Osteoblast (primary cell): Measurements from ENCODE around the gene PSD. TPM values are rescaled to one million over a fixed set of nuclear protein-coding genes. Genes with fewer than 3 reads are reported as not detected.

Experiments
- DNase-seq: peaks from one replicate; pipeline ENCODE4 v3.0.0; 2011; ENCODE audit warnings: low spot score, mixed read lengths; ENCODE audit not compliant: insufficient read length; ENCODE audit errors: missing footprints
- H2AFZ ChIP-seq: 2 replicates; pipeline ENCODE4 v1.6.0; 2011; ENCODE audit warnings: mild to moderate bottlenecking, low read length
- H3K27ac ChIP-seq: 2 replicates; pipeline ENCODE4 v1.5.1; 2011; ENCODE audit warnings: mild to moderate bottlenecking, low read depth, low read length, moderate library complexity
- H3K27me3 ChIP-seq: 2 replicates; pipeline ENCODE4 v1.6.0; 2012; ENCODE audit warnings: mild to moderate bottlenecking, control low read depth, inconsistent platforms, low read length, moderate library complexity; ENCODE audit not compliant: insufficient read depth
- H3K36me3 ChIP-seq: 2 replicates; pipeline ENCODE4 v1.5.1; 2011; ENCODE audit warnings: mild to moderate bottlenecking, low read length, control low read depth, moderate library complexity; ENCODE audit not compliant: insufficient read depth
- H3K4me1 ChIP-seq: 2 replicates; pipeline ENCODE4 v1.5.1; 2011; ENCODE audit warnings: mild to moderate bottlenecking, low read length, control low read depth, moderate library complexity; ENCODE audit not compliant: insufficient read depth
- H3K4me2 ChIP-seq: 2 replicates; pipeline ENCODE4 v1.6.0; 2011; ENCODE audit warnings: mild to moderate bottlenecking, low read length; ENCODE audit not compliant: insufficient read depth
- H3K4me3 ChIP-seq: fragments of 200-600 bp; sonication (generic); 3 replicates; pipeline ENCODE4 v1.5.1; 2012; ENCODE audit warnings: mild to moderate bottlenecking, low read length, inconsistent platforms; ENCODE audit not compliant: insufficient read depth
- H3K79me2 ChIP-seq: 2 replicates; pipeline ENCODE4 v1.6.0; 2012; ENCODE audit warnings: mild to moderate bottlenecking, low read length, control low read depth, inconsistent platforms; ENCODE audit not compliant: insufficient read depth
- H3K9me3 ChIP-seq: 2 replicates; pipeline ENCODE4 v1.5.1; 2011; ENCODE audit warnings: low read depth, low read length, control low read depth
- H4K20me1 ChIP-seq: 2 replicates; pipeline ENCODE4 v1.6.0; 2012; ENCODE audit warnings: mild to moderate bottlenecking, low read length, control low read depth; ENCODE audit not compliant: insufficient read depth
- CTCF ChIP-seq: IDR thresholded peaks from 2 replicates; pipeline ENCODE4 v1.5.1; 2011; ENCODE audit warnings: mild to moderate bottlenecking, low read depth, low read length, moderate library complexity; ENCODE audit errors: extremely low read depth
- total RNA-seq: library from RNA; depleted of rRNA; stranded (reverse); fragments of >200 nt; gene quantifications from 2 replicates; pipeline ENCODE4 v1.2.3, GENCODE V29; 2012

Gene PSD
- total RNA-seq, 1 donor = 0.72 TPM

DNA sequence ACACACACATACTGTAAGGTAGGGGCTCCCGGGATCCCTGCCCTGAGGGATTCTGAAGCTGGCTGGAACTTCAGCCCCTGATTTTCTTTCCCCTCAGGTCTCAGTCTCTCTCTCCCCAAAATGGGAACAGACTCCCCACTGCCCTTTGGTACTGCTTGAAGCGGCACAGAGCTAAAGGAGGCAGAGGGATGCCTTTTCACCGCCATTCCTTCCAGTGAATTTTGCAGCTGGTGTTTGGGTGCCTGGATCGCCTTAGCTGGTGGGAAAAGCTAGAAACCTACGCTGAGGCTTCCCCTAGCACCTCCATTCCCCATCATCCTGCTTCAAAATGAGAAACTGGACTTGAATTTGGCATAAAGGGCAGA lies 16.5 kb upstream of the PSD start:
- Histone ChIP-seq H4K20me1 (no peaks in the 10 kb centered on the region), H3K4me2 (peak overlapping the region; percentile 76), H3K4me1 (peaks cover 34% of the 10 kb centered on the region), H3K79me2 (peaks cover 14% of the 10 kb centered on the region), H3K27ac (peak overlapping the region; percentile 56), H3K9me3 (no peaks in the 10 kb centered on the region), H2AFZ (peak overlapping the region; percentile 63), H3K27me3 (no peaks in the 10 kb centered on the region), H3K4me3 (peak overlapping the region; percentile 64), H3K36me3 (peaks cover 5% of the 10 kb centered on the region)
- no peak for TF ChIP-seq CTCF
- DNase-seq = no peak

DNA sequence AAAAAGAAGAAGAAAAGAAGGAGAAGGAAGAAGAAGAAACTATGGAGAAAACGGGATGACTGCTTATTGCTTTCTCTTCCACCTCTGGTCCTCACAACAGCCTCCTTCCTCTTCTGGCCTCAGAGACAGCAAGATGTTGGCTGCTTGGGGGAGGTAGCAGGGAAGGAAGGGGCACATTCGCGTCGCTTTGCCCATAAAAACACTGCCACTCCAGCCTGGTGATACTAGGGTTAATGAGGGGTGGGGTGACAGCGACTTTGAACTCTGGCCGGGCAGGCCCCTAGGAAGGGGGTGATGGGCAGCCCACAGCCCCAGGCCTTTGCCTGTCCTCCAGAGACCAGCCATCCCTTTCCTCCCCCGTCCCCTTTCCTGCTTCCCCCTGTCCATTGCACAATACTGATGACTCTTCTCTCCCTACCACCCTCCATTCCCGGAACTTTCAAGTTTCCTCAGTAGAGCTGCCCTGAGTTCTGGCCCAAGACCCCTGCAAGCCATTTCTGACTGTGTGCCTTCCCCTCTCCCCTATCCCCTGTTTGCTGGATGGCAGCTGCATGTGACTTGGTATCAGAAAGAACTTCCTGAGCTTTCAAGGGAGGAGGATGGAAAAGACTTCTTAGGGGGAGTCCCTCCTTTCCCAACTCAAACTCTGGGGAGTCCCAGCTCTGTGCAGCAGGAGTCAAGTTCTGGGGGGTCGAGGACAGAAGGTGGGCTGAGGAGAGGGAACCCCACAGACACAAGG lies 16.0 kb upstream of the PSD start:
- H3K79me2 ChIP-seq = peaks cover 14% of the 10 kb centered on the region
- peak overlapping the region; percentile 23 for H3K4me3 ChIP-seq
- TF ChIP-seq CTCF = no peak
- peak overlapping the region; percentile 56 for H3K27ac ChIP-seq
- no peaks in the 10 kb centered on the region for H3K27me3 ChIP-seq
- H3K36me3 ChIP-seq = peaks cover 5% of the 10 kb centered on the region
- DNase-seq = peak; percentile 93
- H3K9me3 ChIP-seq = no peaks in the 10 kb centered on the region
- H3K4me2 ChIP-seq = peak overlapping the region; percentile 76
- H2AFZ ChIP-seq = peak overlapping the region; percentile 63
- no peaks in the 10 kb centered on the region for H4K20me1 ChIP-seq
- peaks cover 34% of the 10 kb centered on the region for H3K4me1 ChIP-seq

- H3K4me2 ChIP-seq = no peak overlapping the region
- no peak for DNase-seq
- H3K27me3 ChIP-seq = no peaks in the 10 kb centered on the region
- peaks cover 5% of the 10 kb centered on the region for H3K36me3 ChIP-seq
- H3K27ac ChIP-seq = no peak overlapping the region
- no peaks in the 10 kb centered on the region for H4K20me1 ChIP-seq
- no peak overlapping the region for H3K4me3 ChIP-seq
- H2AFZ ChIP-seq = no peak overlapping the region
- H3K79me2 ChIP-seq = peaks cover 14% of the 10 kb centered on the region
- TF ChIP-seq CTCF = no peak
- no peaks in the 10 kb centered on the region for H3K9me3 ChIP-seq
- peaks cover 34% of the 10 kb centered on the region for H3K4me1 ChIP-seq
These were observed 15.0 kb upstream of the PSD start for GRCh38 chr10:102433619-102434046.

DNA sequence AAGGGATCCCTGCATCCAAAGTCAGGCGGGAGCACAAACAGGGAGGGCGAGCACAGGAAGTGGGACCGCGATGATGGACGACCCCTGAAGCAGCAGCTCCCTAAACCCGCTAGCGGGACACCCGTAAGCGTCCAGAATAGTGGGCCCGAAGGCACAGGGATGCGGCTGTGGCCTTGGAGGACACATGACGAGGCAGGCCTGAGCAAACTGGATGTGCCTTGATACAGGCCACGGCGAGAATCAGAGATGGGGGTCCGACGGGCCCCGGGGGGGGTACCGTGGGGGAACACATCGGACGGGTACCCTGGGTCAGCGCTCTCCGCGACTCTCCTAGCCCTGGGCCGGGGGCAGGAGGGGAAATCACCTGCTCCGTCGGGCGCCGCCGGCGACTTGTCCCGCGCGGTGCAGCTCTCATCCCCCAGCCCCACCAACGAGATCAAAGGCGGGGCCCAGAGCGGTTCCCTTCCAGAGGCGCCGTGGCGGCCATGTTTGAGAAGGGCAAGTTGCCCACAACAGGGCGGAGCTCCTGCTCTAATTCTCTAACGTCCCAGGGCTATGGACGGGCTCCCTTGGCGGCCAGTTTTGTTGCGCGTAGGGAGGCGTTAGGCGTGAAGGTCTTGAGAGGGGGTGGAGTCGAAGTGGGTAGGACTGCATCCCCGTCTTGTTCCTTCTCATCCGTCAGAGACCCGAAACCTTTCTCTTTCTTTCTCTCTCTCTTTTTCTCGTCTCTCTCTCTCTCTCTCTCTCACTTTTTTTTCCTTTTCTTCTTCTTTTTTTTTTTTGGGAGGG lies 13.8 kb upstream of the PSD start, which contains the start of gene CUEDC2:
CUEDC2 (minus strand) TSS at position 413 of the 789 bp plus-strand sequence. CDS start 7,386 bp downstream, outside the sequence.
- H4K20me1 ChIP-seq = no peaks in the 10 kb centered on the region
- no peaks in the 10 kb centered on the region for H3K9me3 ChIP-seq
- TF ChIP-seq CTCF = no peak
- peaks cover 5% of the 10 kb centered on the region for H3K36me3 ChIP-seq
- H3K4me3 ChIP-seq = peak within 1 kb of the TSS; percentile 83
- peaks cover 14% of the 10 kb centered on the region for H3K79me2 ChIP-seq
- H3K4me1 ChIP-seq = peaks cover 34% of the 10 kb centered on the region
- H3K27me3 ChIP-seq = no peaks in the 10 kb centered on the region
- peak within 1 kb of the TSS; percentile 77 for H3K27ac ChIP-seq
- peak within 1 kb of the TSS; percentile 97 for H3K4me2 ChIP-seq
- H2AFZ ChIP-seq = peak within 1 kb of the TSS; percentile 91
- DNase-seq = peak; percentile 99
